GM12878 (cell line): Measurements from ENCODE around the gene DUSP7. TPM values are rescaled to one million over a fixed set of nuclear protein-coding genes. Genes with fewer than 3 reads are reported as not detected.

ENCODE experiments used
- ATAC-seq: fragments of 200-7000 bp; cut with Tn5 transposase; 3 replicates; pipeline ENCODE4 v1.9.1; 2020; ENCODE audit warnings: mild to moderate bottlenecking, moderate library complexity
- BruUV-seq: library from RNA; stranded (reverse); fragments of 400-500 nt; replicated peaks from 2 replicates; lab custom pipeline; 2021; lab: Mats Ljungman, UMichigan
- CTCF ChIA-PET: fragments of 300-600 bp; sonication (Branson Sonifier 250); formaldehyde crosslinking; extraction: SDS; loops from one replicate; lab custom pipeline; 2021; ENCODE audit warnings: inconsistent platforms; lab: Yijun Ruan, JAX
- POLR2A ChIA-PET: fragments of 350-600 bp; formaldehyde crosslinking; extraction: SDS; loops from one replicate; lab custom pipeline; 2021; ENCODE audit warnings: inconsistent platforms; lab: Charles Lee
- RAD21 ChIA-PET: fragments of 300-600 bp; sonication (Branson Sonifier 250); formaldehyde crosslinking; loops from one replicate; lab custom pipeline; 2023; ENCODE audit warnings: antibody characterized with exemption; ENCODE audit not compliant: unreplicated experiment; lab: Charles Lee
- SMC1A ChIA-PET: fragments of 300-600 bp; sonication (Branson Sonifier 250); formaldehyde crosslinking; loops from one replicate; lab custom pipeline; 2023; ENCODE audit not compliant: unreplicated experiment, uncharacterized antibody; lab: Charles Lee
- DNase-seq: peaks from one replicate; pipeline ENCODE4 v3.0.0-alpha.2; 2011; ENCODE audit warnings: low read depth, low spot score
- FAIRE-seq: peaks from 3 replicates; lab custom pipeline; 2011; peaks lifted over from hg19 to GRCh38; lab: Jason Lieb, UNC
- H2AFZ ChIP-seq: 2 replicates; pipeline ENCODE4 v1.6.0; 2011; ENCODE audit warnings: low read depth, low read length, control low read depth; ENCODE audit not compliant: control insufficient read depth
- H3K27ac ChIP-seq: 2 replicates; pipeline ENCODE4 v1.5.1; 2011; ENCODE audit warnings: control low read depth; ENCODE audit not compliant: control insufficient read depth, insufficient read depth
- H3K27me3 ChIP-seq, 2 experiments: replicated peaks in 1 of 2; 2 replicates each; pipeline versions ENCODE4 v1.6.0 to v1.6.1; 2011; ENCODE audit warnings: low read length in 1 of 2; ENCODE audit not compliant: control insufficient read depth in 2 of 2, insufficient read depth in 2 of 2
- H3K36me3 ChIP-seq, 2 experiments: 2 replicates each; pipeline ENCODE4 v1.5.1; 2011; ENCODE audit warnings: low read length in 1 of 2; ENCODE audit not compliant: control insufficient read depth in 2 of 2, insufficient read depth in 2 of 2
- H3K4me1 ChIP-seq: 2 replicates; pipeline ENCODE4 v1.6.1; 2011; ENCODE audit warnings: mild to moderate bottlenecking, low read length, moderate library complexity, mixed read lengths; ENCODE audit not compliant: control insufficient read depth, insufficient read depth
- H3K4me2 ChIP-seq: 2 replicates; pipeline ENCODE4 v1.6.0; 2011; ENCODE audit warnings: control low read depth; ENCODE audit not compliant: control insufficient read depth, insufficient read depth
- H3K4me3 ChIP-seq: fragments of 200-600 bp; sonication (generic); 2 replicates; pipeline ENCODE4 v1.5.1; 2016
- H3K79me2 ChIP-seq: 2 replicates; pipeline ENCODE4 v1.6.0; 2011; ENCODE audit warnings: low read length; ENCODE audit not compliant: control insufficient read depth, insufficient read depth
- H3K9ac ChIP-seq: 2 replicates; pipeline ENCODE4 v1.8.0; 2011; ENCODE audit warnings: low read length, control low read depth, mixed read lengths; ENCODE audit not compliant: control insufficient read depth, insufficient read depth
- H3K9me3 ChIP-seq: replicated peaks from 3 replicates; pipeline ENCODE4 v1.5.1; 2011; ENCODE audit warnings: mild to moderate bottlenecking, low read length; ENCODE audit not compliant: control insufficient read depth, insufficient read depth
- H4K20me1 ChIP-seq: 2 replicates; pipeline ENCODE4 v1.6.0; 2011; ENCODE audit not compliant: control insufficient read depth, insufficient read depth
- BACH1 ChIP-seq: fragments of 450-650 bp; IDR thresholded peaks from 2 replicates; pipeline ENCODE4 v1.6.1; 2017; ENCODE audit warnings: mild to moderate bottlenecking, borderline replicate concordance
- BHLHE40 ChIP-seq, 2 experiments: fragments of 450-650 bp in 1 of 2; IDR thresholded peaks; 2 replicates each; pipeline ENCODE4 v1.6.1; 2011 to 2017; ENCODE audit warnings: low read depth in 2 of 2, borderline replicate concordance in 1 of 2, improper control_type of control experiment in 1 of 2, low read length in 1 of 2, mild to moderate bottlenecking in 1 of 2
- JUNB ChIP-seq: IDR thresholded peaks from 2 replicates; pipeline ENCODE4 v1.6.1; 2016; ENCODE audit warnings: antibody characterized with exemption, mild to moderate bottlenecking
- PKNOX1 ChIP-seq: fragments of 450-650 bp; IDR thresholded peaks from 2 replicates; pipeline ENCODE4 v1.6.1; 2016; ENCODE audit warnings: mild to moderate bottlenecking
- WGBS: methylation state at CpG from one replicate; pipeline ENCODE4 v1.1.6; 2016; ENCODE audit warnings: low lambda C conversion rate; ENCODE audit not compliant: insufficient replicate concordance, insufficient coverage; ENCODE audit errors: missing lambda C conversion rate; 5-methylcytosine and 5-hydroxymethylcytosine counted together
- in situ Hi-C: fragments of 300-500 bp; cut with MboI; formaldehyde crosslinking; loops from 9 replicates; pipeline ENCODE4 v1.14.3; 2018; ENCODE audit warnings: mixed read lengths
- intact Hi-C: fragments of 100-400 bp; cut with micrococcal nuclease; formaldehyde crosslinking; loops from one replicate; pipeline ENCODE4 v1.14.2; 2022; ENCODE audit not compliant: unreplicated experiment
- polyA plus RNA-seq, 11 experiments: library from polyadenylated mRNA; depleted of rRNA in 4 of 11; unstranded in 6 of 11; stranded (reverse) in 5 of 11; fragments of >200 nt; fragmentation: Nextera tagmentation in 4 of 11; fragmentation: Illumina TruSeq in 1 of 11; extraction: Ambion mirVana in 4 of 11; extraction: Trizol in 1 of 11; gene quantifications; 1 replicate in 1 of 11; 2 replicates in 10 of 11; pipeline versions ENCODE4 v1.2.1 to v1.2.3, GENCODE V29; 2011 to 2016; ENCODE audit warnings: inconsistent platforms in 2 of 11, missing spikeins in 2 of 11, low read depth in 1 of 11
- total RNA-seq, 4 experiments: library from RNA; depleted of rRNA in 3 of 4; stranded (reverse); fragments of >200 nt in 3 of 4; fragmentation: Illumina TruSeq in 1 of 4; extraction: Trizol in 1 of 4; gene quantifications; 2 replicates each; pipeline versions ENCODE4 v1.2.1 to v1.2.3, GENCODE V29; 2013 to 2021

The DUSP7 gene
- total and polyA plus RNA-seq, 10 of the 15 experiments (the other 5 are each of a cell fraction or from before 2014, with no cell fraction given), result 0.73 to 17.0 (median 7.9) TPM

GRCh38 chr3:52006820-52007133 is 49.6 kb downstream of the DUSP7 start:
- ATAC-seq (no peak), DNase-seq (no peak), FAIRE-seq (no peak)
- no peak overlapping the region for H3K4me3 ChIP-seq
- no peak overlapping the region for H3K27ac ChIP-seq
- H3K4me1 ChIP-seq, result peaks cover 7% of the 10 kb centered on the region
- in situ Hi-C loops, result no loop called here
- no peaks in the 10 kb centered on the region for H4K20me1 ChIP-seq
- TF ChIP-seq BACH1, result no peak
- no peak for TF ChIP-seq JUNB
- H3K4me2 ChIP-seq, result no peak overlapping the region
- RAD21 ChIA-PET, result interaction anchor here (1.0 to 8.5 kb wide), 5 partner anchors 30 to 115 kb away, joined by 3 to 165 read pairs (median 75); partner anchors contain the start of genes DUSP7, PARP3 and RRP9
- intact Hi-C loops, result no loop called here
- CTCF ChIA-PET, result interaction anchor here (0.8 to 10.6 kb wide), 5 partner anchors 9 to 138 kb away, joined by 3 to 334 read pairs (median 4); partner anchors contain the start of gene DUSP7
- no TSS peak for BruUV-seq
- H2AFZ ChIP-seq, result no peak overlapping the region
- SMC1A ChIA-PET, result interaction anchor here (0.6 to 7.7 kb wide), 6 partner anchors 9 to 116 kb away, joined by 3 to 179 read pairs (median 4); partner anchors contain the start of gene DUSP7
- no peak overlapping the region for H3K9ac ChIP-seq
- WGBS, result 30% methylated on average over 6 of the region's 6 CpGs
- H3K27me3 ChIP-seq, result no peaks in the 10 kb centered on the region; a peak in 1 of 4 replicates
- POLR2A ChIA-PET, result interaction anchor here (0.8 to 1.8 kb wide), 2 partner anchors 17 to 47 kb away, joined by 3 to 4 read pairs; no protein-coding TSS in a partner anchor
- H3K79me2 ChIP-seq, result no peaks in the 10 kb centered on the region
- H3K9me3 ChIP-seq, result no peaks in the 10 kb centered on the region
- no peaks in the 10 kb centered on the region for H3K36me3 ChIP-seq

GRCh38 chr3:52006017-52006819 is 50.2 kb downstream of the DUSP7 start:
- in situ Hi-C loops, result no loop called here
- BruUV-seq, result no TSS peak
- FAIRE-seq, result no peak

More at GRCh38 chr3:52006017-52006819, 50.2 kb downstream of the DUSP7 start:
- Histone ChIP-seq H3K4me1 (peaks cover 12% of the 10 kb centered on the region), H3K4me3 (no peak overlapping the region), H3K27me3 (no peaks in the 10 kb centered on the region; a peak in 1 of 4 replicates), H3K9ac (no peak overlapping the region), H3K79me2 (no peaks in the 10 kb centered on the region), H3K36me3 (no peaks in the 10 kb centered on the region), H3K9me3 (no peaks in the 10 kb centered on the region), H2AFZ (peak overlapping the region; percentile 29), H4K20me1 (no peaks in the 10 kb centered on the region), H3K4me2 (peak overlapping the region; percentile 33; the same call in 1 of the 2 replicates), H3K27ac (no peak overlapping the region)
- TF ChIP-seq PKNOX1, result peak; percentile 52; the same call in 1 of the 2 replicates
- no peak for TF ChIP-seq JUNB
- TF ChIP-seq BHLHE40 (IDR thresholded peaks at IDR 0.05; ENCODE audit: borderline replicate concordance in 1 of 2, low read depth in 2 of 2, low read length in 1 of 2), result 0 out of 4 replicates have a peak, but pooled peaks of 1 of the 2 experiments have one; percentile 34
- ChIA-PET POLR2A (interaction anchor here (0.5 to 1.8 kb wide), 5 partner anchors 9 to 50 kb away, joined by 4 to 6 read pairs (median 4); partner anchors contain the start of gene DUSP7), CTCF (interaction anchor here (0.8 to 10.6 kb wide), 11 partner anchors 9 to 147 kb away, joined by 3 to 334 read pairs (median 17); partner anchors contain the start of genes ACY1 and DUSP7), SMC1A (interaction anchor here (1.0 to 7.7 kb wide), 9 partner anchors 10 to 138 kb away, joined by 3 to 179 read pairs (median 6); partner anchors contain the start of gene DUSP7), RAD21 (interaction anchor here (1.0 to 8.5 kb wide), 8 partner anchors 15 to 138 kb away, joined by 3 to 165 read pairs (median 50); partner anchors contain the start of genes DUSP7, PARP3 and RRP9)
- intact Hi-C loops, result no loop called here
- ATAC-seq, result no peak
- WGBS, result 33% methylated on average over 8 of the region's 8 CpGs
- DNase-seq, result no peak
